ENCODE results near the gene PAQR8.
"Not testable (repeated sequence)": the region's sequence is repeated elsewhere in the genome, so short reads cannot be mapped to it uniquely, and the experiment has no call there.

Gene PAQR8

DNA sequence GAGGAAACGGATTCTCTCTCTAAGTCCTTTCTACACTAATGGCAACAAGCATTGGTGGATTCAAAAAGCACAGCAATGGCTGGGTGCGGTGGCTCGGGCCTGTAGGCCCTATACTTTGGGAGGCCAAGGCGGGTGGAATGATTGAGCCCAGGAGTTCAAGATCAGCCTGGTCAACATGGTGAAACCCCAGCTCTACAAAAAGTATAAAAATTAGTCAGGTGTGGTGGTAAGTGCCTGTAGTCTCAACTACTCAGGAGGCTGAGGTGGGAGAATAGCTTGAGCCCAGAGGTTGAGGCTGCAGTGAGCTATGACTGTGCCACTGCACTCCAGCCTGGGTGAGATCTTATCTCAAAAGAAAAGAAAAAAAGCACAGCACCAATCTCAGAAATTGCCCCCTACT is 19.3 kb downstream of the PAQR8 start:
- no peak for DNase-seq

DNA sequence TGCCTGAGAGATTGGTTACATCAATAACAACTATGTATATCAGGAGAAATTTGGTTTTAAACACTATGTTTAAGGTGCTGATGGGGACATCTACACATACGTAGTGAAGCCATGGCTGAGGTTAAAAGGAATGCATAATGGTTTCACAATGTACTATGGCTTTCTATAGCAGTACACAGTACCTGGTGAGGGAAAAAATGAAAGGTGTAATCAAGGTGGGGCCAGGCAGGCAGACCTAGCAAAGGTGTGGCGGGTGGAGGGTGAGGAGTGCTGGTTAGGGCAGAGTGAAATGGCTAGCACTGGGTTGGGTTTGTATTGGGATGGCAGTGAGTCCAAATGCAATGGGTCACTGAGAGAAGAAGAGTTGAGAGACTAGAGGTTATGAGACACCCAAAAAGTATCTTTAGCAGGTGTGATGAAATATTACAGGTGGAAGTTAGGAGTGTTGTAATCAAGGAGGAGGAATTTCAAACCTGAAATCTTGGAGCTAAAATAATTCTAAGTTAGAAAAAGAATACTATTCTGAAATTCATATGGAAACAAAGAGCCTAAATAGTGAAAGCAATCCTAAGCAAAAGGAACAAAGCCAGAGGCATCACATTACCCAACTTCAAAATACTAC is 22.3 kb downstream of the PAQR8 start:
- no peak for DNase-seq

DNA sequence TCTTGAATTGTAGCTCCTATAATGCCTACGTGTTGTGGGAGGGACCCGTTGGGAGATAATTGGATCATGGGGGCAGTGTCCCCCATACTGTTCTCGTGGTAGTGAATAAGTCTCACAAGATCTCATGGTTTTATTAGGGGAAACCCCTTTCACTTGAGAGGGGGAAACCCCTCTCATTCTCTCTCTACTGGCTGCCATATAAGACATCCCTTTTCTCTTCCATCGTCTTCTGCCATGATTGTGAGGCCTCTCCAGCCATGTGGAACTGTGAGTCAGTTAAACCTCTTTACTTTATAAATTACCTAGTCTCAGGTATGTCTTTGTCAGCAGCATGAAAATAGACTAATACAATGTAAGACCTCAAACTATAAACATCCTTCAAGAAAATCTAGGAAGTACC is 23.1 kb downstream of the PAQR8 start:
- no peak for DNase-seq

DNA sequence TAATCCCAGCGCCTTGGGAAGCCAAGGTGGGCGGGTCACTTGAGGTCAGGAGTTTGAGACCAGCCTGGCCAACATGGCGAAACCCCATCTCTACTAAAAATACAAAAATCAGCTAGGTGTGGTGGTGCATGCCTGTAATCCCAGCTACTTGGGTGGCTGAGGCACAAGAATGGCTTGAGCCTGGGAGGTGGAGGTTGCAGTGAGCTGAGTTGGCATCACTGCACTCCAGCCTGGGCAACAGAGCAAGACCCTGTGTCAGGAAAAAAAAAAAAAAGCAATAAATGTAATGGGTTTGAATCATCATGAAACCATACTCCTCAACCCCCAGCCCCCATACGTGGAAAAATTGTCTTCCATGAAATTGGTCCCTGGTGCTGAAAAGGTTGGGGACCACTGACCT is 26.2 kb downstream of the PAQR8 start:
- DNase-seq: not testable (repeated sequence)

DNA sequence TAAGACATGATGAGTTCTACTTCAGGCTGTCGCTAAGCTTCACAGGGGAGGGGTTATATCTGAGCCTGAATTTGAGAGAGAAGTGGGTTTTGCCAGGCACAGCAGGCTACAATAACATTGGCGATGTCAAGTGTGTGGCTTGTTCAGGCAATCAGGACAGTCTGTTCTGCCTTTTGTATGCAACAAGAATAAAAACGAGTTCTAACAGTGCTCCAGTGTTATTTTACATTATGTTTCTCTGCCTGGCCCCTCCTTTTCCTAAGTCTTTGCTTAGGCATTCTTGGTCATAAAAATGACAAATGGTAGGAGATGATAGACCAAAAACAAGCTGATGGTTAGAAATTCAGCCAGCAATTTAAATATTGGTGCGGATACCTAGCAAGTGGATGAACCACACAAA is 26.8 kb downstream of the PAQR8 start:
- DNase-seq: no peak

DNA sequence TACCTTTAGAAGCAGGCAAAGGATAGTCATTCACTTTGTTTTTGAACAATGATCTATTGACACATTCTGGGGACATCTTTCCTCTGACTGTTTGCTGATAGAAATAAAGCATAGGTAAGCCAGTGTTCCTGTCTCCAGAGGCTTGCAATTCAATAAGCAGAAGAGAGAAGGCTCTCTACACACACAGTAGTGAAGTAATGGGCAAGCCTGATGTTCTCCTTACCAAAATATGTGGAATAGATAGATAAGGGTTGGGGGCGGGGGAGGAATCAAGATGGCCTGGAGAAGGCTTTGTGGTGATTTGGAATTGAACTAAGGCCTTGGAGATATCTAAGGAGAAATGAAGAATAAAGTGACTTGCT is 27.3 kb downstream of the PAQR8 start:
- no peak for DNase-seq

DNA sequence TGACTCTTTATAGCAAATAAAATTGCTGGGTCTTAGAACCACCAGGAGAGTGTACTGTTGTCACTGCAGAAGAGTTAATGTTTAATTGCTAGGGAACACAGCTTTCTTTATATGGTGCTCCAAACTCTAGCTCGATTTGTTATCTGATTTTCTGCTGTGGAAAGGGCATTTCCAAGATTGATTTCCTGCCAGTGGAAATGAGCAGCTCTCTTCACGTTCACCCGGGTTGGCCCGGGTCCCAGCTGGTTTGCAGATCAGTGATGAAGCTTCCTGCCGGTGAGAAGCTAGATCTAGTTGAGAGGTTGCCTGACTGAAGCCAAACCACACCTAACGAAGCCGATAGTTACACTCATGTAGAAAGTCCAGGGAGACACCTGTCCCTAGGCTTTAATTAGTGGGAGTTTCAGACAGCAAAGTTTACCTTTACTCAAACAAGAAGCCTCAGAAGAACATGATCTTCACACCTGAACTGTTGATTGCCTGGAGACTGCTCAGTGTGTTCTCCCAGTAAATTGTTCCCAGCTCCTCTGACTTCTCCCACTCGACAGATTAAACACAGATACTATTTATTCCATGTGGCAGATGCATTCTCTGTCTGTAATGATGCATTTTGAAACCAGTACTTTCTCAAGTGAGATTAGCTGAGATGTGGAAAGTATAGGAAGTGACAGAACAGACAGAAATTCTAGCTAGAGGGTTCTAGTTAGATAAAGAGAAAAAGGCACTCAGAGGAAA is 27.8 kb downstream of the PAQR8 start:
- peak; percentile 9 for DNase-seq

DNA sequence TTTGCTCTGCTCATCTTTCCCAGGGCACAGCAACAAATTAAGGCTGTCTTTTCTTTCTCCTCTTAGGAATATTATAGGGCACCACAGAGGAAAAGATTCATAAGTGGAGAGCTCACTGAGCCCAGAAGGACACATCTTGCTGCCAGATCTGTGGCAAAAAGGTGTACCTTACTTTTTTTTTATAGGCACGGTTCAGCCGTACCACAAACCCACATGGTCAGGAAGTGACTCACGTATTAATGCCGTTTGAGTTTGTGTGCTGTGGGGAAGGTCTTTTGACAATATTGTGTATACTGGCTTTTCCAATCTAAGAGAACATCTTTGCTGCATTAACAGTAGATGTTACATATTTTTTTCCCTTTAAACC is 28.4 kb downstream of the PAQR8 start:
- DNase-seq: peak; percentile 12

DNA sequence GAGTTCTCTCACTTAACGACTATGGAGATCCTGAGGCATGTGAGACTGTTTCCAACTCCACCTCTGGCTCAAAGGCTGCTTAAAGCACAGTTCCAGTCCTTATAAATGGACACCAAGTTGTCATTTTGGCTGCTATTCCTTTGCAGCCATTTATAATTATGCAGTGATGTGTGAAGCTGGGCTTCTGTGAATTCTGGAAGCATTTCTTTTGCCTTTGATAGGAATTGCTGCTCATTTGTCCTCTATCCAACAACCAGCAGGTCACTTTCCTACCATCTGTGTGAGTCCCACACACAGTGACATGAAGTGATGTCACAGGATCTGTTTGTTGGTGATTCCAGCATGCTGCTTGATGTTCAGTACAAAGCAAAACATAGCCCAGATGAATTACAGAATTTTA is 29.6 kb downstream of the PAQR8 start:
- no peak for DNase-seq

DNA sequence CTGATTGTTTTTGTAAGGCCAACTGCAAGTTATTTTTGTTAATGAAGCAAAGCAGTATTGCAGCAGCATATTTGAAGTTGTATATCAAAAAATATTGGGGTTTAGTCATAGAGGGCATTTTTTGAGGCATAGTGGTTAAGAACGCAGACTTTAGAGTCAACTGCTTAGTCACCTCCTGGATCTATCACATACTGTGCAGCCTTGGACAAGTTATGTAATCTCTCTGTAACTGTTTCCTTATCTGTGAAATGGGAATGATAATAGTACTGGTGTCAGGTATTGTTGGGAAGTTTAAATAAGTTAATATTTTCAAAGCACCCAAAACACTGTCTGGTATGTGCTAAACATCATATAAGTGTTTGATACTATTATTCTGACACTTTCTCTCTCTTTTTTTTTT is 31.0 kb downstream of the PAQR8 start:
- DNase-seq: no peak

DNA sequence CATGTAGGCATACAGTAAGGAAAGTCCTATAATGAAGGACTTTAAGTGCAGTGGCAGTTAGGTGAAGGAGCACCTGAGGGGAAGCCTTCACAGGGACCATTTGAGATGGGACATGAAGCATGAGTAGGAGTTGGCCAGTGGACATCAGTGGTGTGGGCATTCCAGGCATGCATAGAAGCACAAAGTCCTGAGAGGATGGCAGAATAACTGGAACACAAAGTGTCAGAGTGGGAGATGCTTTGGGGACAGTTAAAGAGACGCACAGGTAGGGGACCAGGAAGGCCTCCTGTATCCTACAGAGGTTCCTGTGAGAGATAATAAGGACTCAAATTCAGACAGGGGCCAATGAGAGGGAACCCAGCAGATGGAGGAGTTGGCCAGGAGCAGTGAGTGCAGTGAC is 31.8 kb downstream of the PAQR8 start:
- no peak for DNase-seq

DNA sequence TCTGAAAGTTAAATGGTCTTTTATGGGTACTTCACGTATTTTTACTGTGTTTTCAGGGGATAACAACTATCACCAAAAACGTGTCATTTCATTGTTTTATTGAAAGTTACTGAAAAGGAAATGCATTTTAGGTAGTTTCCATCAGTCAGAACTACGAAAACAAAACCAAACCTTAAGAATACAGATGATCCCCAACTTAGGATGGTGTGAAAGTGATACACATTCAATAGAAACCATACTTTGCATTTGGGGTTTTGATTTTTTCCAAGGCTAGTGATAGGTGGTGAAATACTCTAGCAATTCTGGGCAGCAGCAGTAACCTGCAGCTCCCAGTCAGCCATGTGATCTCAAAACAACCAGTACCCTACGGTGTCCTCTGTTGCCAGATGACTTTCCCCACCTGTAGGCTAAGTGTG is 32.3 kb downstream of the PAQR8 start:
- no peak for DNase-seq

DNA sequence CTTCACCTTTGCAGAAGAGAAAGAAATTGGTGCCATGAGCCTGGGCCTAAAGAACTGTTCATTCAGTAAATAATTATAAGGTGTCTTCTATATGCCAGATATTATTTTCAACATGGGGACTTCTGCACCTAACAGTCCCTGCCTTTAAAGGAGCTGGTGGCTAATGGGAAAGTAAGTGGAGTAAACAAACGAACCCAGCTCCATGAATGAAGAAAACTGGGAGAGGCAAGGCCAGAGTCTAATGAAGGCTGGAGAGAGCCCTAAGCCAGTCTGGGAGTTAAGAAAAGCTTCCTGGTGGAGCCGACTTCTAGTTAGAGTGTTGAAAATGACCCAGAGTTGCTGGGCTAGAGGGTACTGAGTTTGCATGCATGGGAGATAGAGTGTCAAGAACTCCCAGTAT is 34.0 kb downstream of the PAQR8 start:
- DNase-seq: no peak

DNA sequence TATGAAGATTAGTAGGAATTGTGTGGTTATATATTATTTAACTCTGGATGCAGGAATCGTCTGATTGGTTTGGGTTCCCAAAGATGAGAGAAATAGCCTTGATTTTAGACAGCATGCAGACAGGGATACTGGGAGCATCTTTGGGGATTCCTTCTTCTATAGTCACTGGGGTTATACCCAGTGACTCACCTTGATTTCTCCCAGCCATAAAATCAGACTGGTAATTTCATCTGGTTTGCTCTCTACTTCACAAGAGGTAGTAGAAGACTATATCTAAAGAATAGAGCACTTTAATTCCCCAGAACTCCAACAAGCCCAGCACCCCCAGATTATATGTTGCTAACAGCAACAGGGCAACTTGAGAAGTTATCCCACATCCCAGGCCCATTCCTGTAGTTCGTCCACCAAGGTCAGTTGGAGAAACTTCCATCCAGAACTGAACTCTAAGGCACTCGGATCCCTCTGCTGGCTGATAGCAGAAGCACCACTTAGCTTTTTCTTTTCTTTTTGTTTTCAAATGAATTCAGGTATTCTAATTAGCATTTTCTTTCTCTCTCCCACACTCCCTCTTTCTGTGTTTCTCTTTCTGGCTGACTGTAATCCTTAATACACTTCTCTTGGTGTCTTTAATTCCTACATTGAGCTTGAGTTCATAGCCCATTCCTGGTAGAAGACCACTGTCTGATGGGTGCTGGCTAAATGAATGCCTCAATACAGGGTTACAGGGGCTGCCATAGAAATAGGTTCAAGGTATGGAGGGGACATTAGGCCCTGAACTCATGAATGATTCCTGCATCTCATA is 37.8 kb downstream of the PAQR8 start:
- DNase-seq: peak; percentile 9

DNA sequence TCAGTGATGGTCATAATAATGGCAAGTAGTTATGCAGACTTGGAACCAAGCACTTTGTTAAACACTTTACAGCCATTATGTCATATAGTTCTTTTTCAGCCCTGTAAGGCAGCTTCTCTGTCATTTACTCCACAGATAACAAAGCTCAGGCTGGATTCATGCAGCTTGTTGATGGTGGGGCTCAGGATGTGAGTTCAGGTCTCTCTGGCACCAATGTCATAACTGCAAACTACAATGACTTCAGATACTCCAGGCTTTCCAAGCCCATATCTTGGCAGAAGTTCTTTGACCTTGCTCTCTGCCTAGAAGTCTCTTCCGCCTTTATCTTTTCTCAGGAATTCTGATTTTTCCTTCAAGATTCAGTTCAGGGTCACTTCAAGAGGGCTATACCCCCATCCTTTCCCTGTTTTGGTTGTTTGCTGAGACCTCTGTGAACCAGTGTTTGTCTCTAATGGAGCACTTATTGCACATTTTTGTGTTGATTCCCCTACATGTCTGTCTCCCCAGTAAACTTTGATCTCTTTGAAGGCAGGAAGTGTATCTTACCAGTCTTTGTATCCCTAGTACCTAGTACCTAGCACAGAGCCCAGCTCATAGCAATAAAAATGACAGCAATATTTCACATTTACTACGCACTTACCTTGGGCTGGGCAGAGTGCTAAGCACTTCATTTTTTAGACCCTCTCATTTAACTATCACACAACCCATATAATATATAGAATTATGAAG is 38.5 kb downstream of the PAQR8 start:
- no peak for DNase-seq

DNA sequence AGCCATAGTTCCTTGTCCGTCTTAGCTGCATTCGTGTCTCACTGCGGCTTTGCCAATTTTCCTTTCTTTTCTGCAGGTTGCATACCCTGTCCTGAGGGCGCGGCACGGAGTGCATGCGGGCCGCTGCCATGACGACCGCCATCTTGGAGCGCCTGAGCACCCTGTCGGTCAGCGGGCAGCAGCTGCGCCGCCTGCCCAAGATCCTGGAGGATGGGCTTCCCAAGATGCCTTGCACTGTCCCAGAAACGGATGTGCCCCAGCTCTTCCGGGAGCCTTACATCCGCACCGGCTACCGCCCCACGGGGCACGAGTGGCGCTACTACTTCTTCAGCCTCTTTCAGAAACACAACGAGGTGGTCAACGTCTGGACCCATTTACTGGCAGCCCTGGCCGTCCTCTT is 41.1 kb downstream of the PAQR8 start:
- no peak for DNase-seq

DNA sequence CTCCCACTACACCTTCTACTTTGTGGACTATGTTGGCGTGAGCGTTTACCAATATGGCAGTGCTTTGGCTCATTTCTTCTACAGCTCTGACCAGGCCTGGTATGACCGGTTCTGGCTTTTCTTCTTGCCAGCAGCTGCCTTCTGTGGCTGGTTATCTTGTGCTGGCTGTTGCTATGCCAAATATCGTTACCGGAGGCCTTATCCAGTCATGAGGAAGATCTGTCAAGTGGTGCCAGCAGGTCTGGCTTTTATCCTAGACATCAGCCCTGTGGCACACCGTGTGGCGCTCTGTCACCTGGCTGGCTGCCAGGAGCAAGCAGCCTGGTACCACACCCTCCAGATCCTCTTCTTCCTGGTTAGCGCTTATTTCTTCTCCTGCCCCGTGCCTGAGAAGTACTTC is 41.7 kb downstream of the PAQR8 start:
- no peak for DNase-seq

DNA sequence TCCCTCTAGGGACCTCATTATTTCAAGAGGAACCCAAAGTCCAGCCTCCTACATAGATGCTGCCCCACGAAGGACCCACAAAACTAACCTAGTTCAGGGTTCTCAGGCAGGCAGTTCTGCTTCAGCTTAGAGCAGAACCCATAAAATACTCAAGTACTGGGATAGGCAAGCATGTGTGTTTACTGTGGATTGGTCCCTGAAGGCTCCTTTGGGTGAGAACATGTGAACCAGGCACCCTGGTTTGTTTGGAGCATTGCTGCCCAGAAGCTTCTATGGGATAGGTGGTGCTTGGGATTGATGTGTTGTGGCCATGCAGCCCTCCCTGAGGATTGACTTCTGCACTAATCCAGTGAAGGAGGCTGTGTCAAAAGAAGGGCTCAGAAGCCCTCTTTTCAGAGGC is 43.3 kb downstream of the PAQR8 start:
- DNase-seq: no peak

DNA sequence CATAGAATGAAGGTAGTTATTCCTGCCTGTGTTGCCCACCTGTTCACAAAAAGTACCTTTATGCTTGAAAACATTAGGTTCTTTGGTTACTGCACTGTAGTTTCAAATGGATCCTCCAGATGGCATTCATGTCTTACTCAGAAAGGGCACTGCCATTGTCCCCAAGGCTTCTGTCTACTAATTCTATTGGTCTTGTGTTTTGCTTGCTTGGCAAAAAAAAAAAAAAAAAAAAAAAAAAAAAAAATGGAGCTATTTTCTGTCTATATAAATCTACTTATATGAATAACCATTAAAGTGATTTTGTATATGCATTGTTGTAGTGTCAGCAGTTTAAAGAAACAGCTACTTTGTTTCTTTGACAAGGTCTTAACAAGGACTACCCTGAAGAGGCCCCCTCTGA is 45.5 kb downstream of the PAQR8 start:
- peak; percentile 52 for DNase-seq

DNA sequence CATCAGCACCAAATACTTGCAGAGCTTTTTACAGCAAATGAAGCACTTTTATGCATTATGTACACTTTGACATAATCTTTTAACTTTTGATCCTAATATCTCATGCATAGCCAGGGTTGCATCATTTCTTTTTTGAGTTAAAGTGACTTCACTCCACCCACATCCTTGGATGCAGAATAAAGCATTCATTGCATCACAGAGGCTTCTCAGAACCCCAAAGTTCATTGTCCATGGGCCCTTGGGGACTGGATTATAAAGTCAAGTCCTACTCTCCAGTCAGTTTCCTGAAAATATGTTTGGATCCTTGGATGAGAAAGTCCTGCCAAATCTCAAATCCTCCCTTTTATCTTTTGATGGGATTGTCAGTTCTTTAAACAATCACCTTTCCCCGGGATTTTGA is 47.5 kb downstream of the PAQR8 start:
- no peak for DNase-seq

DNA sequence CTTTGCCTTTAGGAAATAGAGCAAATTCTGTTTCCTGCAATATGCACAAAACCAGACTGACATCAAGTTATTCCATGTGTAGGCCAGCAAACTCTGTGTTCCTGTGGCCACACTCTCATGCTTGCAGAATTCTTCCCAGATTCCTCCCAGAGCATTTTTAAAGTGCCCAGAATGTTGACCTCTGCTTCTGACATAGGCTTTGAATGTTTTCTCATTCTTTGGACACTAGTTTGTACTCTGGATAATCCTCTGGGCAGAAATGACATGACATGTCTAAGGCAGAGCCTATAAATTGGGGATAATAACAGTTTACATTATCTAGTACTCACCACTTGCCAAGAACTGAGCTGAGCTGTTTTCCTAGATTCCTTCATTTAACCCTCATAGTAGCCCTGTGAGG is 49.0 kb downstream of the PAQR8 start:
- no peak for DNase-seq

DNA sequence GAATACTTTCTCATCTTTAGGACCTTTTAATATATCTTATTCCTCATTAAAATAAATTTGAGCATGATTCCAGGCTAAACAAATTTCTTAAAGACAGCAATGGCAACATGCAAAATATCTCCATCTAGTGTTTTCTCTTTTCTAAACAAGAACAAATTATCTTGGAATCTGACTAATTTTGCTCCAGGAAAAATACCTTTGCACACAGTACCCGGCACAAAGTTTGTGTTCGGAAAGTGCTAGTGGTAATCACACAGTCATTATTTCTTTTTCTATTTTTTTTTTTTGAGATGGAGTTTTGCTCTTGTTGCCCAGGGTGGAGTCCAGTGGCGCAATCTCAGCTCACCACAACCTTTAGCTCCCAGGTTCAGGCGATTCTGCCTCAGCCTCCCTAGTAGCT is 50.0 kb downstream of the PAQR8 start:
- DNase-seq: no peak

DNA sequence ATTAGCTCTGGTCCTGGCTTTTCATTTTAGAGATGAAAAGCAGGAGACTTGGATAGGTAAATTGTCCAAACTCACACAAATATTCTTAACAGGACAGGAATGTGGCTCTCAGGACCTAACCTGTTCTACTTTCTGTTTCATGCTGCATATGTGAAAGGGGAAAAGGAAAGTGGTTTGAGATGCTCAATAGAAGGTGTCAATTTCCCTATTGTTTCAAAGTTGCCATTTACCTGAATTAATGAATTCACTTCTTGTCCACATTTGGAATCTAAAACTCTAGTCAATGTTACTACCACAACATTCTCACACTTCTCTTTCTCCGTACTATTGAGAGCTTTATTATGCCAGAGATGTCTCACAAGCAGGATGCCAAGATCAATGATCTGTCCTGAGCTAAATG is 53.4 kb downstream of the PAQR8 start:
- no peak for DNase-seq

Data from NCI-H2081 treated with DMSO at 0.1 percent for 48 hours (cell line).